Suprapubic skin (tissue), 4 donors: ENCODE results near the gene SNRNP70. TPM values are rescaled to one million over a fixed set of nuclear protein-coding genes. Genes with fewer than 3 reads are reported as not detected.
"Not testable (repeated sequence)": the region's sequence is repeated elsewhere in the genome, so short reads cannot be mapped to it uniquely, and the experiment has no call there.

Experiments used
- DNase-seq, 2 donors: peaks; one replicate each; pipeline ENCODE4 v3.0.0-alpha.2; 2019; ENCODE audit warnings: low spot score in 2 of 2
- H3K27ac ChIP-seq: fragments of 200-600 bp; sonication (generic); one replicate; pipeline ENCODE4 v1.5.1; 2019
- H3K27me3 ChIP-seq: fragments of 200-600 bp; sonication (generic); one replicate; pipeline ENCODE4 v1.5.1; 2019
- H3K36me3 ChIP-seq: fragments of 200-600 bp; sonication (generic); one replicate; pipeline ENCODE4 v1.5.1; 2019
- H3K4me1 ChIP-seq: fragments of 200-600 bp; sonication (generic); one replicate; pipeline ENCODE4 v1.5.1; 2019
- H3K4me3 ChIP-seq: fragments of 200-600 bp; sonication (generic); one replicate; pipeline ENCODE4 v1.5.1; 2019; ENCODE audit warnings: mild to moderate bottlenecking
- H3K9me3 ChIP-seq: fragments of 200-600 bp; sonication (generic); one replicate; pipeline ENCODE4 v1.5.1; 2019
- EP300 ChIP-seq: sonication (generic); formaldehyde crosslinking; IDR thresholded peaks from one replicate; pipeline ENCODE4 v1.6.1; 2017; ENCODE audit warnings: antibody characterized with exemption
- POLR2A ChIP-seq, 2 donors: fragments of 450-650 bp; IDR thresholded peaks; one replicate each; pipeline ENCODE4 v1.6.1; 2017; ENCODE audit warnings: antibody characterized with exemption in 2 of 2, mild to moderate bottlenecking in 2 of 2, moderate library complexity in 2 of 2
- POLR2AphosphoS5 ChIP-seq, 3 donors: sonication (generic); formaldehyde crosslinking; IDR thresholded peaks; one replicate each; pipeline ENCODE4 v1.6.1; 2017; ENCODE audit warnings: antibody characterized with exemption in 3 of 3
- WGBS: methylation state at CpG from one replicate; pipeline ENCODE4 v1.1.5; 2018; 5-methylcytosine and 5-hydroxymethylcytosine counted together
- total RNA-seq, 4 donors: library from RNA; depleted of rRNA; stranded (reverse); fragments of >200 nt; gene quantifications; one replicate each; pipeline ENCODE4 v1.1.0, GENCODE V29; 2016
- TF ChIP-seq, protein P1 (sequence below), 2 donors: fragments of 200-600 bp in 1 of 2; fragments of 450-650 bp in 1 of 2; sonication (generic) in 1 of 2; IDR thresholded peaks; one replicate each; pipeline ENCODE4 v1.5.1; 2016 to 2019; ENCODE audit warnings: antibody characterized with exemption in 2 of 2, mild to moderate bottlenecking in 1 of 2, moderate library complexity in 1 of 2

SNRNP70 gene, protein sequence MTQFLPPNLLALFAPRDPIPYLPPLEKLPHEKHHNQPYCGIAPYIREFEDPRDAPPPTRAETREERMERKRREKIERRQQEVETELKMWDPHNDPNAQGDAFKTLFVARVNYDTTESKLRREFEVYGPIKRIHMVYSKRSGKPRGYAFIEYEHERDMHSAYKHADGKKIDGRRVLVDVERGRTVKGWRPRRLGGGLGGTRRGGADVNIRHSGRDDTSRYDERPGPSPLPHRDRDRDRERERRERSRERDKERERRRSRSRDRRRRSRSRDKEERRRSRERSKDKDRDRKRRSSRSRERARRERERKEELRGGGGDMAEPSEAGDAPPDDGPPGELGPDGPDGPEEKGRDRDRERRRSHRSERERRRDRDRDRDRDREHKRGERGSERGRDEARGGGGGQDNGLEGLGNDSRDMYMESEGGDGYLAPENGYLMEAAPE
- total RNA-seq: 100 to 1,000 TPM; 207 to 788 (median 322) TPM

DNA sequence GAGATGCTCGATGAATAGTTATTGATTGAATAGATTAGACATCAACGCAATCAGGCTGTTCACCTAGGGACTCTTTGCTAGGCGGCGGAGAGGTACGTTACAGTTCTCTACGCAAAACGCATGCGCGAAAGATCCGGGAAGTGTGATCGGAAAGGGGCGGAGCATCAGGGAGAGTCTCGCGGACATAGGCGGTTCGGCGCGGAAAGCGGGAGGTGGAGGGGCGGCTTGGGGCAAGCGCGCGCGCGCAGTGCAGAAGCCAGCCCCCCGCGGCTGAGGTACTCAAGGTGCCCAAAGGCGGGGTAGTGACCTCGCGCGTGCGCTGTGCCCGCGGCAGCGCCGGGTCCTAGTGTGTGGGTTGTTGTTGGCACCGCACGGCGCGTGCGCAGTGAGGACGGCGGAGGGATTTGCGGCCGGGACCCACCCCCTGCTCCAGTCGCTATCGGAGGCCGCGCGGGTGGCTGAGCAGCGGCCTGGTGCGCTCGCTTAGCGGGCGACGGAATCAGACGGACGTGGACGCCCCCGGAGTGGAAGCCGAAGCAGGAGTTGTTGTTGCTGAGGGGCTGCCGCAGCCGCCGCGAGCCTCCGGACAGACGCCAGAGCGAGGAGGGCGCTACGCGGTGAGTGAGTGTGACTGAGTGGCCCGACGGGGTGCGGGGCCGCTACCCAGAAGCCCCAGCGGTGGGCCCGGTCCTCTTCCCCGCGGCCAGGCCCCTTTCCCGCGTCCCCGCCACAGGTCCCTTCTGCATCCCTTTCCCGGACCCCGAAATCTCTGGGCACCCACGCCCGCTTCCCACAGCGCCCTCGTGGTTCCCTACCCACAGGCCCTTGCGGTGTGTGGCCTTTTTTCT is at the start of gene SNRNP70:
Gene SNRNP70, plus strand, starts transcription at position 432 of the 848 bp plus-strand sequence. CDS start 964 bp downstream, outside the sequence.
- DNase-seq: peak; percentile 99
- WGBS: under 1% methylated on average over 55 of the region's 89 CpGs

DNA sequence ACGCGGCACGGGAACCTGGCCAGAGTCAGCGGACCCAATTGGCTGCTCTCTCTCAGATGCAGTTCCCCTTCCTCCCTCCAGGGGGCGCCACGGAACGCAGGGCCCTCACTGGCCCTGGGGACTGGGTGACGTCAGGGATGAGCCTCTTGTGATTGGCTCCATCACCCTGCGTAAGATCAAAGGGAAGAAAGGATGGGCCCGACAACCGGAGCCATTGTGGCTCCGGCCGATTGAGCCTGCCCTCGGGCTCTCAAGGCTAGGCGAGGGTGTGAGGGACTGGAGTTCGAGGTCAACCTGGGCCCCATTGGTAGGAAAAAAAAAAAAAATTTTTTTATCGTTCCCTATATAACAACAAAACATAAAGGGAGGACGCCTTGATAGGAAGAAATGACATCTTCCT is 48.4 kb upstream of the SNRNP70 start, which contains the start of gene CGB1:
Gene CGB1, minus strand, starts transcription at position 81 of the 400 bp plus-strand sequence. CDS start 184 bp downstream, outside the sequence.
- not testable (repeated sequence) for H3K4me3 ChIP-seq, H3K27ac ChIP-seq, H3K36me3 ChIP-seq, H3K4me1 ChIP-seq, H3K27me3 ChIP-seq, H3K9me3 ChIP-seq, DNase-seq
- TF ChIP-seq, protein P1, sequence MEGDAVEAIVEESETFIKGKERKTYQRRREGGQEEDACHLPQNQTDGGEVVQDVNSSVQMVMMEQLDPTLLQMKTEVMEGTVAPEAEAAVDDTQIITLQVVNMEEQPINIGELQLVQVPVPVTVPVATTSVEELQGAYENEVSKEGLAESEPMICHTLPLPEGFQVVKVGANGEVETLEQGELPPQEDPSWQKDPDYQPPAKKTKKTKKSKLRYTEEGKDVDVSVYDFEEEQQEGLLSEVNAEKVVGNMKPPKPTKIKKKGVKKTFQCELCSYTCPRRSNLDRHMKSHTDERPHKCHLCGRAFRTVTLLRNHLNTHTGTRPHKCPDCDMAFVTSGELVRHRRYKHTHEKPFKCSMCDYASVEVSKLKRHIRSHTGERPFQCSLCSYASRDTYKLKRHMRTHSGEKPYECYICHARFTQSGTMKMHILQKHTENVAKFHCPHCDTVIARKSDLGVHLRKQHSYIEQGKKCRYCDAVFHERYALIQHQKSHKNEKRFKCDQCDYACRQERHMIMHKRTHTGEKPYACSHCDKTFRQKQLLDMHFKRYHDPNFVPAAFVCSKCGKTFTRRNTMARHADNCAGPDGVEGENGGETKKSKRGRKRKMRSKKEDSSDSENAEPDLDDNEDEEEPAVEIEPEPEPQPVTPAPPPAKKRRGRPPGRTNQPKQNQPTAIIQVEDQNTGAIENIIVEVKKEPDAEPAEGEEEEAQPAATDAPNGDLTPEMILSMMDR (IDR thresholded peaks at IDR 0.05): peak in 1 of 2 donors; percentile 19
- 59% methylated on average over 12 of the region's 18 CpGs for WGBS

More for the DNA sequence above, at the start of gene SNRNP70:
- Histone ChIP-seq H3K4me1 (peaks cover 29% of the 10 kb centered on the region), H3K27ac (peak within 1 kb of the TSS; percentile 88), H3K4me3 (peak within 1 kb of the TSS; percentile 73), H3K36me3 (peaks cover 21% of the 10 kb centered on the region), H3K27me3 (no peaks in the 10 kb centered on the region), H3K9me3 (no peaks in the 10 kb centered on the region)
- TF ChIP-seq, protein P1 (IDR thresholded peaks at IDR 0.05): no peak
- TF ChIP-seq POLR2AphosphoS5 (IDR thresholded peaks at IDR 0.05): peak; percentile 79 to 94 (median 89)
- TF ChIP-seq POLR2A (IDR thresholded peaks at IDR 0.05): peak; percentile 51 to 89

DNA sequence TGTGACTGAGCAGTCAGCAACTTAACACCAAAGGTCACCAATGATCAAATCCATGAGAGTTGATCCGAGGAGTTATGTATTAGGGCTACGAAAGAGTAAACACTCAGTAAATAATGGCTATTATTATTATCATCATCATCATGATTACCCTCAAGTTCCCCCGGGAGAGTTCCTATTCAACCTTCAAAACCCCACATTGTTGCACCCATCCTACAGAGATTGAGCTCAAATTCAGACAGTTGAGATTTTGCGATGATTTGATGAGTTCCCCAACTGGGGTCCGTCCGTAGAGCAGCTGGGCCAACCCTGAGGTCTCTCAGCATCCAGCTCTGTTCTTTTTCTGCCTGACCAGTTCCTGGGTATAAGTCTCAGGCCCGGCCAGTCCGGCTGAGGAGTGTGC is 47.1 kb upstream of the SNRNP70 start:
- H3K27ac ChIP-seq, H3K4me3 ChIP-seq, H3K27me3 ChIP-seq, H3K4me1 ChIP-seq, DNase-seq, H3K9me3 ChIP-seq, H3K36me3 ChIP-seq: not testable (repeated sequence)
- WGBS: 95% methylated on average over 6 of the region's 8 CpGs

DNA sequence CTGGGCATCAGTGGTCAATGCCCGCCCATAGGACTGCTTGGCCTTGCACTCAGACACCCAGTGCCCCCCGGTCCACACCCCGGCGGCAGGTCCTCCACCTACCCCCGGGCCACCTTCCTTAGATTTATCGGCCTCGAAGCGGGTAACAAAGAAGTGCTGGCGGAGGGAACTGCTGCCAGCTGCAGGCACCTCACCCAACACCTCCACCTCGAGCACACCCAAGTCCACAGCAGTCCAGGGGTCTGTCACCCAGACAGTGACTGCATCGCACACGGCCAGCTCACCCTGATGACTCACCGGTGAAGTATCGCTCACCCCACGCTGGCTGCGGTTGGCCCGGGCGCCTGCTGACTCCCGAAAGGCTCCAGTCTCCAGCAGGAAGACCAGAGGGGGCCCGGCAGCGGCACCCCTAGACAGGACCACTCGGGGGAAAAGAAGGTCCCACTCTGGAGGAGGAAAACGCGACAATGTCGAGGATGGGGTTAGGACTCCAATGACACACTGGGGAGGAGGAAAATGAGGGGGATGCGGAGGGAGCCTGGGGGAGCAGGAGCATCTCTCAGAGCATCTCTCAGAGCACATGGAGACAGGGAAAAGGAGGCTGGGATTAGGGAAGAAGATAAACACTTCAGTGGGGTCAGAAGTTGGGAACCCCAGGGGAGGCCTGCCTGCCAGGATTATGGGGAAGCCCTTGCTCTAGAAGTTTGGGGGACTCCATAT is 46.5 kb upstream of the SNRNP70 start:
- not testable (repeated sequence) for H3K9me3 ChIP-seq, H3K4me3 ChIP-seq, DNase-seq, H3K36me3 ChIP-seq, H3K27ac ChIP-seq, H3K4me1 ChIP-seq, H3K27me3 ChIP-seq
- WGBS: 86% methylated on average over 25 of the region's 26 CpGs

DNA sequence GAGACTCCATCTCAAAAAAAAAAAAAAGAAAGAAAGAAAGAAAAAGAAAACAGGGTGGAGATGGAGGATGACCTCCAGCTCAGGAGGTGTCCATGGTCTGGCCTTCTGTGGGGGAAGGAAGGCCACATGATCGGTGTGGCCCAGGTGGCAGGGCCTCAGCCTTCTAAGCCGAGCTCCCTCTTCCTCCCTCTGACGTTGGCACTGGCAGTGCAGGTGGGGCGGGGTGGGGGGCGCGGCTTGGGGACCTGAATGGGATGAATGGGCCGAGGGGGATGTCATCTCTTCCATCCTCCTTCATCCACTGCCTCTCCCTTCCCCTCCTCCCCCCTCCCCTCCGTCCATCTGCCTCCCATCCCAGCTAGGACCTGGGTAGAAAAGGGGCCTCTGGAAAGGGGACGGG is 45.5 kb upstream of the SNRNP70 start:
- DNase-seq, H3K27ac ChIP-seq, H3K9me3 ChIP-seq, H3K36me3 ChIP-seq, H3K4me3 ChIP-seq, H3K4me1 ChIP-seq, H3K27me3 ChIP-seq: not testable (repeated sequence)
- WGBS: 59% methylated on average over 9 of the region's 9 CpGs

DNA sequence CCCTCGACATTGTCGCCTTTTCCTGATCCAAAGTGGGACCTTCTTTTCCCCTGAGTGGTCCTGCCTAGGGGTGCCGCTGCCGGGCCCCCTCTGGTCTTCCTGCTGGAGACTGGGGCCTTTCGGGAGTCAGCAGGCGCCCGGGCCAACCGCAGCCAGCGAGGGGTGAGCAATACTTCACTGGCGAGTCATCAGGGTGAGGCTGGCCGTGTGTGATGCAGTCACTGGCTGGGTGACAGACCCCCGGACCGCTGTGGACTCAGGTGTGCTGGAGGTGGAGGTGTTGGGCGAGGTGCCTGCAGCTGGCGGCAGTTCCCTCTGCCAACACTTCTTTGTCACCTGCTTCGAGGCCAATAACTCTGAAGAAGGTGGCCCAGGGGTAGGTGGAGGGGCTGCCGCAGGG is 43.1 kb upstream of the SNRNP70 start:
- Histone ChIP-seq H3K27ac (no peak overlapping the region), H3K9me3 (no peaks in the 10 kb centered on the region), H3K4me3 (no peak overlapping the region), H3K36me3 (no peaks in the 10 kb centered on the region), H3K4me1 (no peaks in the 10 kb centered on the region), H3K27me3 (no peaks in the 10 kb centered on the region)
- 73% methylated on average over 12 of the region's 17 CpGs for WGBS
- no peak for DNase-seq
- TF ChIP-seq, protein P1 (IDR thresholded peaks at IDR 0.05): no peak
- TF ChIP-seq POLR2A (IDR thresholded peaks at IDR 0.05) (no peak), POLR2AphosphoS5 (IDR thresholded peaks at IDR 0.05) (no peak), EP300 (no peak)

DNA sequence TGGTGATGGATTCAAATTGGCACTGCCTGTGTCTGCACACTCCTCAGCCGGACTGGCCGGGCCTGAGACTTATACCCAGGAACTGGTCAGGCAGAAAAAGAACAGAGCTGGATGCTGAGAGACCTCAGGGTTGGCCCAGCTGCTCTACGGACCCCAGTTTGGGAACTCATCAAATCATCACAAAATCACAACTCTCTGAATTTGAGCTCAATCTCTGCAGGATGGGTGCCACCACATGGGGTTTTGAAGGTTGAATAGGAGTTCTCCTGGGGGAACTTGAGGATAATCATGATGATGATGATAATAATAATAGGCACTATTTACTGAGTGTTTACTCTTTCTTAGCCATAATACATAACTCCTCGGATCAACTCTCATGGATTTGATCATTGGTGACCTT is 42.6 kb upstream of the SNRNP70 start:
- H3K36me3 ChIP-seq, H3K27me3 ChIP-seq, H3K27ac ChIP-seq, H3K4me3 ChIP-seq, DNase-seq, H3K9me3 ChIP-seq, H3K4me1 ChIP-seq: not testable (repeated sequence)
- 70% methylated on average over 2 of the region's 4 CpGs for WGBS

DNA sequence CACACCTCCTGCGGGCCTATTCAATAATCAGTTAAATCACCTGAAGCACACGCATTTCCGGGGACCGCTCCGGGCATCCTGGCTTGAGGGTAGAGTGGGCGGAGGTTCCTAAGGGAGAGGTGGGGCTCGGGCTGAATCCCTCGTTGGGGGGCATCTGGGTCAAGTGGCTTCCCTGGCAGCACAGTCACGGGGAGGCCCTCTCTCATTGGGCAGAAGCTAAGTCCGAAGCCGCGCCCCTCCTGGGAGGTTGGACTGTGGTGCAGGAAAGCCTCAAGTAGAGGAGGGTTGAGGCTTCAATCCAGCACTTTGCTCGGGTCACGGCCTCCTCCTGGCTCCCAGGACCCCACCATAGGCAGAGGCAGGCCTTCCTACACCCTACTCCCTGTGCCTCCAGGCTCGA is 41.7 kb upstream of the SNRNP70 start, which contains the start of gene CGB5:
Gene CGB5, plus strand, starts transcription at position 301 of the 400 bp plus-strand sequence. CDS start 362 bp downstream, outside the sequence.
- H3K4me1 ChIP-seq, H3K27ac ChIP-seq, H3K36me3 ChIP-seq, H3K27me3 ChIP-seq, H3K9me3 ChIP-seq, DNase-seq, H3K4me3 ChIP-seq: not testable (repeated sequence)
- no CpG with 5 or more reads among the region's 15 CpGs for WGBS

DNA sequence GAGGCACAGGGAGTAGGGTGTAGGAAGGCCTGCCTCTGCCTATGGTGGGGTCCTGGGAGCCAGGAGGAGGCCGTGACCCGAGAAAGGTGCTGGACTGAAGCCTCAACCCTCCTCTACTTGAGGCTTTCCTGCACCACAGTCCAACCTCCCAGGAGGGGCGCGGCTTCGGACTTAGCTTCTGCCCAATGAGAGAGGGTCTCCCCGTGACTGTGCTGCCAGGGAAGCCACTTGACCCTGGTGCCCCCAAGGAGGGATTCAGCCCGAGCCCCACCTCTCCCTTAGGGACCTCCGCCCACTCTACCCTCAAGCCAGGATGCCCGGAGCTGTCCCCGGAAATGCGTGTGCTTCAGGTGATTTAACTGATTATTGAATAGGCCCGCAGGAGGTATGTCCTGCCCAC is 36.2 kb upstream of the SNRNP70 start, which contains the start of gene CGB8:
Gene CGB8, minus strand, starts transcription at position 101 of the 400 bp plus-strand sequence. CDS start 372 bp downstream, outside the sequence.
- not testable (repeated sequence) for DNase-seq, H3K27ac ChIP-seq, H3K4me1 ChIP-seq, H3K4me3 ChIP-seq, H3K9me3 ChIP-seq, H3K27me3 ChIP-seq, H3K36me3 ChIP-seq
- WGBS: no CpG with 5 or more reads among the region's 12 CpGs
